Liver (tissue), 3 donors: ENCODE measurements around the gene POM121C.
"Not testable (repeated sequence)": the region's sequence is repeated elsewhere in the genome, so short reads cannot be mapped to it uniquely, and the experiment has no call there.

Source experiments
- GABPA ChIP-seq, 2 donors: IDR thresholded peaks in 1 of 2; conservative IDR thresholded peaks in 1 of 2; 2 replicates each; pipeline ENCODE4 v1.6.1; 2016; ENCODE audit warnings: antibody characterized with exemption in 2 of 2, mild to moderate bottlenecking in 1 of 2, moderate library complexity in 1 of 2
- HNF4A ChIP-seq, 2 donors: conservative IDR thresholded peaks; 2 replicates each; pipeline ENCODE4 v1.6.1; 2016; ENCODE audit warnings: antibody characterized with exemption in 2 of 2, mild to moderate bottlenecking in 2 of 2
- JUND ChIP-seq, 2 donors: IDR thresholded peaks; 2 replicates each; pipeline ENCODE4 v1.6.1; 2016; ENCODE audit warnings: antibody characterized with exemption in 2 of 2
- NR2F2 ChIP-seq: IDR thresholded peaks from 2 replicates; pipeline ENCODE4 v1.6.1; 2016; ENCODE audit warnings: antibody characterized with exemption
- RAD21 ChIP-seq, 2 donors: IDR thresholded peaks; 2 replicates each; pipeline ENCODE4 v1.6.1; 2016; ENCODE audit warnings: antibody characterized with exemption in 2 of 2, mild to moderate bottlenecking in 2 of 2
- RXRA ChIP-seq, 2 donors: IDR thresholded peaks; 2 replicates each; pipeline ENCODE4 v1.6.1; 2017 to 2018; ENCODE audit warnings: antibody characterized with exemption in 2 of 2, mild to moderate bottlenecking in 1 of 2
- SP1 ChIP-seq: IDR thresholded peaks from 2 replicates; pipeline ENCODE4 v1.6.1; 2018; ENCODE audit warnings: antibody characterized with exemption, mild to moderate bottlenecking
- TAF1 ChIP-seq: conservative IDR thresholded peaks from 2 replicates; pipeline ENCODE4 v1.6.1; 2016; ENCODE audit warnings: antibody characterized with exemption, mild to moderate bottlenecking
- YY1 ChIP-seq: IDR thresholded peaks from 2 replicates; pipeline ENCODE4 v1.6.1; 2016; ENCODE audit warnings: antibody characterized with exemption, mild to moderate bottlenecking
- TF ChIP-seq, protein P1 (sequence below): fragments of 150-350 bp; IDR thresholded peaks from 2 replicates; pipeline ENCODE4 v1.5.1; 2017; ENCODE audit warnings: improper control_type of control experiment, low read depth, low read length; ENCODE audit not compliant: missing input control
- TF ChIP-seq, protein P2 (sequence below): IDR thresholded peaks from 2 replicates; pipeline ENCODE4 v1.6.1; 2016; ENCODE audit warnings: antibody characterized with exemption
- donor health status: healthy.
- donor health status: healthy.

DNA sequence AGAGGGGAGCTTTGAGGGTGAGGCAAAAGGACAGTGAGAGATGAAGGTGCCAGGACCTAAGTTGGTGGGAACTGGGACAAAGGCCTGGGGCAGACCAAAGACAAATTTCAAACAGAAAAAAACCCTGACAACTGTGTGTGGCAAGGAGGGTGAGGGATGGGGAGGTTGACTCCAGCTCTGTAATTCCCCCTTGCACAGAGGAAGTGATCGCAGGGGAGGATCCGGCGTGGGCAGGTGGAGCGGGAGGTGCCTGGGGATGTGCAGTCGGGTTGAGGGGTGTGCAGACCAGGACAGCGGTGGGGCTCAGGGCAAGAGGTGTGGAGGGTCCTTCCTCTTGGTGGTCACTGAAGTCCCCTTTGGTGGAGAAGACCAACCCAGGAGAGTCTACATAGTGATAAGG, 85.5 kb downstream of the POM121C start:
- TF ChIP-seq, protein P1, sequence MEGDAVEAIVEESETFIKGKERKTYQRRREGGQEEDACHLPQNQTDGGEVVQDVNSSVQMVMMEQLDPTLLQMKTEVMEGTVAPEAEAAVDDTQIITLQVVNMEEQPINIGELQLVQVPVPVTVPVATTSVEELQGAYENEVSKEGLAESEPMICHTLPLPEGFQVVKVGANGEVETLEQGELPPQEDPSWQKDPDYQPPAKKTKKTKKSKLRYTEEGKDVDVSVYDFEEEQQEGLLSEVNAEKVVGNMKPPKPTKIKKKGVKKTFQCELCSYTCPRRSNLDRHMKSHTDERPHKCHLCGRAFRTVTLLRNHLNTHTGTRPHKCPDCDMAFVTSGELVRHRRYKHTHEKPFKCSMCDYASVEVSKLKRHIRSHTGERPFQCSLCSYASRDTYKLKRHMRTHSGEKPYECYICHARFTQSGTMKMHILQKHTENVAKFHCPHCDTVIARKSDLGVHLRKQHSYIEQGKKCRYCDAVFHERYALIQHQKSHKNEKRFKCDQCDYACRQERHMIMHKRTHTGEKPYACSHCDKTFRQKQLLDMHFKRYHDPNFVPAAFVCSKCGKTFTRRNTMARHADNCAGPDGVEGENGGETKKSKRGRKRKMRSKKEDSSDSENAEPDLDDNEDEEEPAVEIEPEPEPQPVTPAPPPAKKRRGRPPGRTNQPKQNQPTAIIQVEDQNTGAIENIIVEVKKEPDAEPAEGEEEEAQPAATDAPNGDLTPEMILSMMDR: not testable (repeated sequence)
- not testable (repeated sequence) for TF ChIP-seq NR2F2; TAF1; JUND (IDR thresholded peaks at IDR 0.05); HNF4A (conservative IDR thresholded peaks at IDR 0.05); GABPA (IDR thresholded peaks at IDR 0.05 in 1 of 2, conservative IDR thresholded peaks at IDR 0.05 in 1 of 2); RAD21 (IDR thresholded peaks at IDR 0.05); YY1; SP1; RXRA (IDR thresholded peaks at IDR 0.05)
- TF ChIP-seq, protein P2, sequence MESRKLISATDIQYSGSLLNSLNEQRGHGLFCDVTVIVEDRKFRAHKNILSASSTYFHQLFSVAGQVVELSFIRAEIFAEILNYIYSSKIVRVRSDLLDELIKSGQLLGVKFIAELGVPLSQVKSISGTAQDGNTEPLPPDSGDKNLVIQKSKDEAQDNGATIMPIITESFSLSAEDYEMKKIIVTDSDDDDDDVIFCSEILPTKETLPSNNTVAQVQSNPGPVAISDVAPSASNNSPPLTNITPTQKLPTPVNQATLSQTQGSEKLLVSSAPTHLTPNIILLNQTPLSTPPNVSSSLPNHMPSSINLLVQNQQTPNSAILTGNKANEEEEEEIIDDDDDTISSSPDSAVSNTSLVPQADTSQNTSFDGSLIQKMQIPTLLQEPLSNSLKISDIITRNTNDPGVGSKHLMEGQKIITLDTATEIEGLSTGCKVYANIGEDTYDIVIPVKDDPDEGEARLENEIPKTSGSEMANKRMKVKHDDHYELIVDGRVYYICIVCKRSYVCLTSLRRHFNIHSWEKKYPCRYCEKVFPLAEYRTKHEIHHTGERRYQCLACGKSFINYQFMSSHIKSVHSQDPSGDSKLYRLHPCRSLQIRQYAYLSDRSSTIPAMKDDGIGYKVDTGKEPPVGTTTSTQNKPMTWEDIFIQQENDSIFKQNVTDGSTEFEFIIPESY: not testable (repeated sequence)
